ENCODE measurements around the gene MALRD1.

- TF ChIP-seq CTCF (IDR thresholded peaks at IDR 0.05) (no peak), POLR2A (IDR thresholded peaks at IDR 0.05) (no peak)
Measured at GRCh38 chr10:19017116-19017890, 31.3 kb upstream of the MALRD1 start.

Data from Peyer's patch (tissue), 4 donors.